ENCODE results near the gene DPAGT1.
"Not testable (repeated sequence)": the region's sequence is repeated elsewhere in the genome, so short reads cannot be mapped to it uniquely, and the experiment has no call there.

DPAGT1 gene

GRCh38 chr11:119101759-119102423 lies at the start of gene DPAGT1:
Gene DPAGT1, minus strand, starts transcription at chr11:119101853. Its CDS starts 198 bp downstream, at chr11:119101655.
- DNase-seq (ENCODE audit: low read depth in 2 of 2), result peak; percentile 74 to 77

GRCh38 chr11:119149786-119150275 lies 48.2 kb upstream of the DPAGT1 start:
- DNase-seq (ENCODE audit: low read depth in 2 of 2), result no peak

GRCh38 chr11:119149018-119149785 lies 47.5 kb upstream of the DPAGT1 start, which contains the start of gene ABCG4:
Gene ABCG4, plus strand, starts transcription at chr11:119149052. Its CDS starts 914 bp downstream, at chr11:119149966.
- DNase-seq (ENCODE audit: low read depth in 2 of 2), result no peak

GRCh38 chr11:119148720-119149017 lies 47.0 kb upstream of the DPAGT1 start:
- no peak for DNase-seq (ENCODE audit: low read depth in 2 of 2)

GRCh38 chr11:119147604-119148333 lies 46.1 kb upstream of the DPAGT1 start:
- DNase-seq (ENCODE audit: low read depth in 2 of 2), result no peak

- no peak for DNase-seq (ENCODE audit: low read depth in 2 of 2)
These were observed 43.9 kb upstream of the DPAGT1 start for GRCh38 chr11:119145551-119145950.

- DNase-seq (ENCODE audit: low read depth in 2 of 2), result no peak
These were observed 43.3 kb upstream of the DPAGT1 start for GRCh38 chr11:119144825-119145486.

- DNase-seq (ENCODE audit: low read depth in 2 of 2), result not testable (repeated sequence)
These were observed 37.6 kb upstream of the DPAGT1 start for GRCh38 chr11:119139276-119139675.

- no peak for DNase-seq (ENCODE audit: low read depth in 2 of 2)
These were observed 32.8 kb upstream of the DPAGT1 start for GRCh38 chr11:119134389-119134978.

GRCh38 chr11:119130662-119131061 lies 29.0 kb upstream of the DPAGT1 start:
- no peak for DNase-seq (ENCODE audit: low read depth in 2 of 2)

GRCh38 chr11:119126675-119127268 lies 25.1 kb upstream of the DPAGT1 start:
- DNase-seq (ENCODE audit: low read depth in 2 of 2), result no peak

- DNase-seq (ENCODE audit: low read depth in 2 of 2), result no peak
These were observed 24.2 kb upstream of the DPAGT1 start for GRCh38 chr11:119125821-119126220.

GRCh38 chr11:119121811-119122124 lies 20.1 kb upstream of the DPAGT1 start:
- DNase-seq (ENCODE audit: low read depth in 2 of 2), result no peak

- DNase-seq (ENCODE audit: low read depth in 2 of 2), result peak; percentile 100
These were observed 19.6 kb upstream of the DPAGT1 start, which contains the start of gene HINFP for GRCh38 chr11:119121008-119121810. Gene HINFP, plus strand, starts transcription at chr11:119121580. Its CDS starts 5,365 bp downstream, at chr11:119126945.

GRCh38 chr11:119120639-119121007 lies 19.0 kb upstream of the DPAGT1 start:
- DNase-seq (ENCODE audit: low read depth in 2 of 2), result no peak

- DNase-seq (ENCODE audit: low read depth in 2 of 2), result no peak
These were observed 17.3 kb upstream of the DPAGT1 start for GRCh38 chr11:119118946-119119345.

GRCh38 chr11:119118227-119118626 lies 16.6 kb upstream of the DPAGT1 start:
- DNase-seq (ENCODE audit: low read depth in 2 of 2), result no peak

- no peak for DNase-seq (ENCODE audit: low read depth in 2 of 2)
These were observed 15.5 kb upstream of the DPAGT1 start for GRCh38 chr11:119117004-119117706.

- DNase-seq (ENCODE audit: low read depth in 2 of 2), result no peak
These were observed 14.9 kb upstream of the DPAGT1 start for GRCh38 chr11:119116601-119117000.

- DNase-seq (ENCODE audit: low read depth in 2 of 2), result no peak
These were observed 14.6 kb upstream of the DPAGT1 start for GRCh38 chr11:119116235-119116594.

Data from stimulated activated CD8-positive, alpha-beta memory T cell treated with anti-CD3 and anti-CD28 coated beads, Interleukin-15, amount 100 ng/mL, for 48 hours (primary cell).